Mesothelial cell of epicardium (in vitro differentiated cells): Measurements from ENCODE around the gene BROX. TPM values are rescaled to one million over a fixed set of nuclear protein-coding genes. Genes with fewer than 3 reads are reported as not detected.

Experiments
- DNase-seq, 2 experiments: peaks; one replicate each; pipeline ENCODE4 v3.0.0; 2021; ENCODE audit warnings: low spot score in 2 of 2; ENCODE audit not compliant: unreplicated experiment in 2 of 2
- H3K27ac Mint-ChIP-seq: 2 replicates; pipeline ENCODE4 v1.8.0; 2021; ENCODE audit warnings: mixed read lengths
- H3K27me3 Mint-ChIP-seq: 2 replicates; pipeline ENCODE4 v1.8.0; 2021; ENCODE audit warnings: low read depth, mixed read lengths
- H3K36me3 Mint-ChIP-seq: 2 replicates; pipeline ENCODE4 v1.8.0; 2021; ENCODE audit warnings: mixed read lengths
- H3K4me1 Mint-ChIP-seq: 2 replicates; pipeline ENCODE4 v1.8.0; 2021; ENCODE audit warnings: mixed read lengths
- H3K4me3 Mint-ChIP-seq: 2 replicates; pipeline ENCODE4 v1.8.0; 2021; ENCODE audit warnings: mild to moderate bottlenecking, moderate library complexity, mixed read lengths
- H3K9me3 Mint-ChIP-seq: 2 replicates; pipeline ENCODE4 v1.8.0; 2021; ENCODE audit warnings: mixed read lengths
- CTCF ChIP-seq: fragments of 200-600 bp; sonication (generic); IDR thresholded peaks from one replicate; pipeline ENCODE4 v1.5.0; 2021; ENCODE audit warnings: antibody characterized with exemption; ENCODE audit not compliant: unreplicated experiment
- total RNA-seq: library from RNA; stranded (reverse); gene quantifications from 3 replicates; pipeline ENCODE4 v1.2.1, GENCODE V29; 2021

Gene BROX
- total RNA-seq, 1 donor from 2014 or later = 31.9 TPM

GRCh38 chr1:222713091-222713961 is 962 bp downstream of the BROX start:
- TF ChIP-seq CTCF = no peak
- peak; percentile 82 to 90 for DNase-seq
- Mint-ChIP-seq H3K27ac (peak overlapping the region; percentile 99), H3K9me3 (no peaks in the 10 kb centered on the region), H3K4me1 (peaks cover 26% of the 10 kb centered on the region), H3K36me3 (peaks cover 7% of the 10 kb centered on the region), H3K27me3 (no peaks in the 10 kb centered on the region), H3K4me3 (peak overlapping the region; percentile 98)

- Mint-ChIP-seq H3K4me3 (no peak overlapping the region), H3K36me3 (peaks cover 15% of the 10 kb centered on the region)
Measured at GRCh38 chr1:222716393-222716792, 4.0 kb downstream of the BROX start.

GRCh38 chr1:222728746-222729145 is 16.4 kb downstream of the BROX start:
- no peak for TF ChIP-seq CTCF
- H3K4me3 Mint-ChIP-seq = no peak overlapping the region
- H3K4me1 Mint-ChIP-seq = no peaks in the 10 kb centered on the region
- no peak overlapping the region for H3K27ac Mint-ChIP-seq
- no peaks in the 10 kb centered on the region for H3K9me3 Mint-ChIP-seq
- DNase-seq = no peak
- H3K27me3 Mint-ChIP-seq = no peaks in the 10 kb centered on the region
- peaks cover 38% of the 10 kb centered on the region for H3K36me3 Mint-ChIP-seq

More at GRCh38 chr1:222716393-222716792, 4.0 kb downstream of the BROX start:
- H3K9me3 Mint-ChIP-seq = no peaks in the 10 kb centered on the region
- no peak for DNase-seq
- TF ChIP-seq CTCF = no peak
- H3K27me3 Mint-ChIP-seq = no peaks in the 10 kb centered on the region
- H3K27ac Mint-ChIP-seq = no peak overlapping the region
- peaks cover 7% of the 10 kb centered on the region for H3K4me1 Mint-ChIP-seq

- DNase-seq = no peak
- Mint-ChIP-seq H3K36me3 (peaks cover 30% of the 10 kb centered on the region), H3K9me3 (no peaks in the 10 kb centered on the region), H3K27ac (no peak overlapping the region), H3K4me3 (no peak overlapping the region), H3K4me1 (no peaks in the 10 kb centered on the region), H3K27me3 (no peaks in the 10 kb centered on the region)
- TF ChIP-seq CTCF = no peak
Measured at GRCh38 chr1:222730866-222731265, 18.5 kb downstream of the BROX start.

GRCh38 chr1:222732216-222733159 is 20.1 kb downstream of the BROX start:
- no peaks in the 10 kb centered on the region for H3K9me3 Mint-ChIP-seq
- no peak overlapping the region for H3K27ac Mint-ChIP-seq
- H3K36me3 Mint-ChIP-seq = peaks cover 29% of the 10 kb centered on the region
- no peak for DNase-seq
- H3K4me1 Mint-ChIP-seq = no peaks in the 10 kb centered on the region
- no peaks in the 10 kb centered on the region for H3K27me3 Mint-ChIP-seq
- H3K4me3 Mint-ChIP-seq = no peak overlapping the region
- no peak for TF ChIP-seq CTCF
